GM12872 (cell line): ENCODE results near the gene TUBG2.

ENCODE experiments used
- CTCF ChIP-seq: IDR thresholded peaks from 3 replicates; pipeline ENCODE4 v1.5.1; 2011; ENCODE audit warnings: low read depth, mild to moderate bottlenecking, low read length, moderate library complexity; ENCODE audit not compliant: insufficient read depth

The TUBG2 gene

GRCh38 chr17:42659079-42659931 lies at the start of gene TUBG2:
Gene TUBG2, plus strand, starts transcription at chr17:42659284. Its CDS starts 220 bp downstream, at chr17:42659504.
- no peak for TF ChIP-seq CTCF

DNA sequence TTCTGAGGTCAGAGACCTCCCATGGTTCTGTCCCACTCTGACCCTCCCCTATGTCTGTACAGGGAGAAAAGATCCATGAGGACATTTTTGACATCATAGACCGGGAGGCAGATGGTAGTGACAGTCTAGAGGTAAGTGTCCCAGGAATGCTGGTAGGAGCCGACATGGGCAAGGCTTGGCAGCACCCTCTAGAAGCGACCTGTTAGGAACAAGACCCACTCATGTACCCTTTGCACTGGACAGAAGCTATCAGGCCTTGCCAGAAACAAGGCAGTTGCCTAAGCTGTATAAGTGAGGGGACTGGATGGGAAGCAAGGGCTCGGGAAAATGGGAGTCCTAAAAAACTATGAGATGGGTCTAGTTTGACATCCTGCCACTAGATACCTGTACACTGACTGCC lies 47.1 kb upstream of the TUBG2 start:
- no peak for TF ChIP-seq CTCF

GRCh38 chr17:42613699-42614295 lies 45.3 kb upstream of the TUBG2 start:
- no peak for TF ChIP-seq CTCF

DNA sequence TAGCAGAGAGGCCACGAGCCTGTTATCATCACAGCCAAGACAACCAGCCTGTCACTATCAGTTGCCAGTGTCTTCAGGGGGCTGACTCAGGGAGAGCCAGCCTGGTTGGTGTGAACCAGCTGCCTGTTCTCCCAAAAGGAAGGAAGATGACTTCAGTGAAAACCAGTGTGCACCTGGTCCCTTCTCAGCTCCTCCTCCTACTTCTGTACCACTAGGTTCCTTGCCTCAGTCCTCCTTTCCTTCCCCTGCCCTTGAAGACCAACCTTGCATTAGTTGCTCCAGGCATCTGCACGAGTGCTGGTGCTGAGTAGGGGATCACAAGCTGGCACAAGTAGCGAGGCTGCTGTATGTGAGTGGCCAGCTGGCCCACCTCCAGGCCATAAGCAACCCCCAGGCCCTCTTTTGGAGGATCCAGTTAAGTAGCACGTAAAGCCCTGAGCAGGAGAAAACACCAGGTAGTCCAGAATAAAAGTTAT lies 41.1 kb upstream of the TUBG2 start:
- no peak for TF ChIP-seq CTCF

- peak; percentile 50 for TF ChIP-seq CTCF
These were observed 40.5 kb upstream of the TUBG2 start for GRCh38 chr17:42618442-42619150.

DNA sequence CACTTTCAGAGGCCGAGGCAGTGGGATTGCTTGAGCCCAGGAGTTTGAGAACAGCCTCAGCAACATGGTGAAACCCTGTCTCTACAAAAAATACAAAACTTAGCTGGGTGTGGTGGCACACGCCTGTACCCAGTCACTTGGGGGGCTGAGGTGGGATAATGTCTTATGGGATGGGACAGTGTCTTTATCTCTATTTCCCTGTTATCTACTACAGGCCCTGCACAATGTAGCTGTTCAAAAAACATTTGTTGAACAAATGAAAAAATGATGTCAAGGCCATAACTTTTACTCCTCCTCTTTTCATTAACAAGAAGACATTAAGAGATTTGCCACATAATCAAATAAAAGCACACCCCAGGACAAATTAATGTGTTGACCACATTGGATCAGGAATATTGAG lies 35.8 kb upstream of the TUBG2 start:
- TF ChIP-seq CTCF, result no peak
